HL-60/S4 (cell line): ENCODE results near the gene PACSIN2.

Experiments
- in situ Hi-C: fragments of 300-500 bp; cut with MboI; formaldehyde crosslinking; loops from 2 replicates; pipeline ENCODE4 v1.14.3; 2022; ENCODE audit warnings: low sequenced_read_pairs

The PACSIN2 gene

GRCh38 chr22:42831712-42832111, 183.2 kb downstream of the PACSIN2 start:
- in situ Hi-C loops, result no loop called here

- in situ Hi-C loops, result no loop called here
These were observed 184.8 kb downstream of the PACSIN2 start for GRCh38 chr22:42830161-42830560.

GRCh38 chr22:42829302-42829701, 185.6 kb downstream of the PACSIN2 start:
- in situ Hi-C loops, result no loop called here

GRCh38 chr22:42825796-42826195, 189.2 kb downstream of the PACSIN2 start:
- in situ Hi-C loops, result no loop called here

GRCh38 chr22:42821386-42821785, 193.6 kb downstream of the PACSIN2 start:
- in situ Hi-C loops, result no loop called here

- in situ Hi-C loops, result no loop called here
These were observed 194.7 kb downstream of the PACSIN2 start for GRCh38 chr22:42820045-42820763.
